Peyer's patch (tissue), 4 donors: ENCODE measurements around the gene HHIPL1.

ENCODE experiments used
- CTCF ChIP-seq, 6 experiments: fragments of 450-650 bp in 4 of 6; fragments of 200-600 bp in 2 of 6; sonication (generic) in 1 of 6; IDR thresholded peaks; one replicate each; pipeline ENCODE4 v1.5.1; 2017 to 2019; ENCODE audit warnings: antibody characterized with exemption in 6 of 6, mild to moderate bottlenecking in 3 of 6, moderate library complexity in 1 of 6
- POLR2A ChIP-seq, 2 donors: fragments of 450-650 bp; IDR thresholded peaks; one replicate each; pipeline ENCODE4 v1.5.1; 2017; ENCODE audit warnings: antibody characterized with exemption in 2 of 2, mild to moderate bottlenecking in 2 of 2, moderate library complexity in 2 of 2

DNA sequence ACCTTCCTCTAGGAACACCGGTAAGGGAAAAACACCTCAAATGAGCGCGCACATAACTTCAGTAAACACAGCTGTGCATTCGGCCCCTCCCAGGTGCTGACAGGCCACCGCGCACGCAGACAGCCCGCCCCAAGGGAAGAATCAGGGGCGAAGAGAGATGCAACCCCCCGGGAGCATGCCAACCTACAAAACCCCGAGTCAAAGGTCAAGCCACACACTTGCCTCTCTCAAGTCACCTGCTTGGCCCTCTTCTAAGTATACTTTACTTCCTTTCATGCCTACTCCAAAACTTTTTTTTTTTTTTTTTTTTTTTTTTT is 36.9 kb downstream of the HHIPL1 start:
- TF ChIP-seq POLR2A (IDR thresholded peaks at IDR 0.05) (no peak), CTCF (IDR thresholded peaks at IDR 0.05) (no peak)
